SH-SY5Y (cell line): ENCODE results near the gene OR52E5.

Experiments
- GATA2 ChIP-seq: IDR thresholded peaks from 2 replicates; pipeline ENCODE4 v1.6.1; 2011; ENCODE audit warnings: mild to moderate bottlenecking, low read depth, low read length
- GATA3 ChIP-seq: IDR thresholded peaks from 2 replicates; pipeline ENCODE4 v1.6.1; 2011; ENCODE audit warnings: low read depth, mild to moderate bottlenecking, low read length, moderate library complexity

DNA sequence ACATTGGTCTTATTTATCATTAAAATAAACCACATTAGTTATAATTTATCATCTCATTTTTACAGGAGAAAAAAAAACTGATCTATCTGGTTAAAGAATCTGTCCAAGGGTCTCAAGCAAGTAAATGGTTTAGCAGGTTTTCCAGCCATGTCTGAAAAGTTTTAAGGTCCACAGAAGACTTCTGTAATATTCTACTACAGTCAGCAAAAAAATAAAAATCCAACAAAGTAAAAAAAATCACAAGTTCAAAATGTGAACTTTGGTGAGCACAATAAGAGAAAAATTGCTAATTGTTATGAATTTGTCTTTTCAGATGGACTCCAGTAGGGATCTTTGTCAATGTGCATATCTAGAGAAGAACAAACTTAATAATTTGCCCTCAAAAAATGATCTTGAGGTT, 11.3 kb upstream of the OR52E5 start:
- no peak for TF ChIP-seq GATA2
- no peak for TF ChIP-seq GATA3
